Left lung (tissue), 10 donors: ENCODE data around the gene TMEM167B. TPM values are rescaled to one million over a fixed set of nuclear protein-coding genes. Genes with fewer than 3 reads are reported as not detected.
A peak's percentile ranks its signal among the peaks of the same experiment; 100 is the strongest.

Experiments used
- ATAC-seq: fragments of 200-7000 bp; cut with Tn5 transposase; one replicate; pipeline ENCODE4 v1.9.1; 2020; ENCODE audit warnings: moderate library complexity
- DNase-seq, 4 donors: peaks; one replicate each; pipeline ENCODE4 v3.0.0-alpha.2; 2013 to 2020
- H3K27ac ChIP-seq, 2 donors: fragments of 200-600 bp; sonication (generic) in 1 of 2; one replicate each; pipeline versions ENCODE4 v1.5.0 to v1.8.0; 2020 to 2021
- H3K27me3 ChIP-seq, 2 donors: fragments of 200-600 bp; sonication (generic) in 1 of 2; one replicate each; pipeline versions ENCODE4 v1.5.0 to v1.8.0; 2020 to 2021
- H3K36me3 ChIP-seq, 2 donors: fragments of 200-600 bp; sonication (generic) in 1 of 2; one replicate each; pipeline versions ENCODE4 v1.5.0 to v1.8.0; 2020 to 2021
- H3K4me1 ChIP-seq, 2 donors: fragments of 200-600 bp; one replicate each; pipeline ENCODE4 v1.8.0; 2021
- H3K4me3 ChIP-seq, 2 donors: fragments of 200-600 bp; sonication (generic) in 1 of 2; one replicate each; pipeline versions ENCODE4 v1.5.0 to v1.8.0; 2020 to 2021; ENCODE audit warnings: mild to moderate bottlenecking in 1 of 2
- H3K9me3 ChIP-seq, 2 donors: fragments of 200-600 bp; sonication (generic) in 1 of 2; one replicate each; pipeline versions ENCODE4 v1.5.0 to v1.8.0; 2020 to 2021
- CTCF ChIP-seq, 2 donors: fragments of 200-600 bp; sonication (generic) in 1 of 2; IDR thresholded peaks; one replicate each; pipeline versions ENCODE4 v1.5.0 to v1.8.0; 2021; ENCODE audit warnings: antibody characterized with exemption in 2 of 2
- intact Hi-C, 2 donors: fragments of 100-400 bp; cut with DNase I; formaldehyde crosslinking; loops; one replicate each; pipeline versions ENCODE4 v1.11.2 to v1.14.2; 2022
- polyA plus RNA-seq, 6 donors: library from polyadenylated mRNA; unstranded; fragments of 120-200 nt; gene quantifications; one replicate each; pipeline ENCODE4 v1.2.1, GENCODE V29; 2013; ENCODE audit not compliant: insufficient read length in 6 of 6
- total RNA-seq, 2 donors: library from RNA; stranded (reverse); fragmentation: NEBNext Ultra II Directional; extraction: Animal tissue kit (Norgen Biotek cat#: 25700); gene quantifications; one replicate each; pipeline ENCODE4 v1.2.1, GENCODE V29; 2021
- donor health status: DM: no; HTN: yes; CAD: no.
- donor health status: DM: no; HTN: no; CAD: no.

Gene TMEM167B
- total and polyA plus RNA-seq, 8 donors, result 33.5 to 47.2 (median 42.0) TPM

GRCh38 chr1:109095631-109096030, 5.1 kb downstream of the TMEM167B start:
- intact Hi-C loops, result no loop called here
- ATAC-seq, result no peak
- Histone ChIP-seq H3K36me3 (peaks cover 0 to 25% of the 10 kb centered on the region in 2 donors), H3K4me3 (no peak overlapping the region), H3K27ac (peak overlapping the region in 1 of 2 donors; percentile 1), H3K9me3 (no peaks in the 10 kb centered on the region), H3K27me3 (no peaks in the 10 kb centered on the region), H3K4me1 (peaks cover 4 to 54% of the 10 kb centered on the region in 2 donors)
- no peak for TF ChIP-seq CTCF (IDR thresholded peaks at IDR 0.05)
- no peak for DNase-seq

GRCh38 chr1:109096120-109096519, 5.6 kb downstream of the TMEM167B start:
- H3K27me3 ChIP-seq, result no peaks in the 10 kb centered on the region
- TF ChIP-seq CTCF (IDR thresholded peaks at IDR 0.05), result no peak
- peak overlapping the region in 1 of 2 donors; percentile 1 for H3K27ac ChIP-seq
- H3K36me3 ChIP-seq, result peaks cover 0 to 25% of the 10 kb centered on the region in 2 donors
- intact Hi-C loops, result no loop called here
- H3K4me3 ChIP-seq, result no peak overlapping the region
- H3K9me3 ChIP-seq, result no peaks in the 10 kb centered on the region
- H3K4me1 ChIP-seq, result peaks cover 4 to 58% of the 10 kb centered on the region in 2 donors
- no peak for DNase-seq
- no peak for ATAC-seq

GRCh38 chr1:109099938-109100773, 9.6 kb downstream of the TMEM167B start:
- Histone ChIP-seq H3K4me3 (peak overlapping the region; percentile 95 to 96), H3K4me1 (peaks cover 4 to 28% of the 10 kb centered on the region in 2 donors), H3K27me3 (no peaks in the 10 kb centered on the region), H3K9me3 (no peaks in the 10 kb centered on the region), H3K36me3 (peaks cover 0 to 2% of the 10 kb centered on the region in 2 donors), H3K27ac (peak overlapping the region; percentile 94 to 95)
- peak; percentile 85 to 86 for TF ChIP-seq CTCF (IDR thresholded peaks at IDR 0.05)
- intact Hi-C loops, result no loop called here
- DNase-seq, result peak; percentile 95 to 98 (median 98)
- peak; percentile 98 for ATAC-seq

DNA sequence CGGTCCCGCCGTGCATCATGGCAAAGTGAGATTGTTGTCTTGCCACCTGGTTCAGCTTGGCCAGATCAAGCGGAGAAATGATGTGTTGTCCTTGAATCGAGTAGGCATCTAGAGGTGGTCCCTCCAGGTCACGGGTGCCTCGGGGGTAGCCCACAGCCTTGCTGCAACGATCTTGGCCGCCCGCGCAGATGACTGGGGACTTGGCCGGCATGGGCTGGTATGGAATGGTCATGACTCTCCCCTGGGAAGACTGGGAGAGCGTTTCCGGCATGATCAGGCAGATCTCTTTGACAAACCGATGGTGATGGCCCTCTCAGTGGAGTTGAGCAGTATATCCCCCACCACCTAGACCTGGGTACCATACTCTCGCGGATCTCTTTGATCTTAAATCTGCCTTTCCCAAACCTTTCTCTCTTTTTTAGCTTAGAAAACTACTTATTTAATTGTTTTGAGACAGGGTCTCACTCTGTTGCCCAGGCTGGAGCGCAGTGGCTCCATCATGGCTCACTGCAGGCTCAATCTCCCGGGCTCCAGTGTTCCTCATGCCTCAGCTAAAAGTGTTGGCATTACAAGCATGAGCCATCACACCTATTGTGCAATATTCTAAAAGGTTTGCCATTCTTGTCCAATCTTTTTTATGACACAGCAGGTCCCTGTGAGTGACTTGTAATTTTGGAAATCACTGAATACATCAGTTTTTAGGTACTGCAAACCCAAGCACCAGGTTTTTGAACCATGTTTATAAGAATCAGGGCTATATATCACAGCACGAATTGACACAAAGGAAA, 14.0 kb downstream of the TMEM167B start:
- Histone ChIP-seq H3K4me1 (peaks cover 2 to 15% of the 10 kb centered on the region in 2 donors), H3K9me3 (no peaks in the 10 kb centered on the region), H3K36me3 (no peaks in the 10 kb centered on the region), H3K27ac (no peak overlapping the region), H3K4me3 (no peak overlapping the region), H3K27me3 (no peaks in the 10 kb centered on the region)
- ATAC-seq (no peak), DNase-seq (no peak)
- TF ChIP-seq CTCF (IDR thresholded peaks at IDR 0.05), result no peak
- intact Hi-C loops, result no loop called here

- DNase-seq (no peak), ATAC-seq (no peak)
- peaks cover 0 to 10% of the 10 kb centered on the region in 2 donors for H3K4me1 ChIP-seq
- no peaks in the 10 kb centered on the region for H3K27me3 ChIP-seq
- H3K9me3 ChIP-seq, result no peaks in the 10 kb centered on the region
- no peak overlapping the region for H3K27ac ChIP-seq
- no peak for TF ChIP-seq CTCF (IDR thresholded peaks at IDR 0.05)
- no peak overlapping the region for H3K4me3 ChIP-seq
- intact Hi-C loops, result no loop called here
- no peaks in the 10 kb centered on the region for H3K36me3 ChIP-seq
Measured at GRCh38 chr1:109105881-109106280, 15.3 kb downstream of the TMEM167B start.
